ENCODE measurements around the gene FAM174B. TPM values are rescaled to one million over a fixed set of nuclear protein-coding genes. Genes with fewer than 3 reads are reported as not detected.

The FAM174B gene
- total RNA-seq (8.7 TPM), polyA plus RNA-seq (8.8 TPM)
- long read RNA-seq, donor 1: 0 reads
- long read RNA-seq, donor 2: 0 reads
- long read RNA-seq, donor 3, partial matches to known transcripts: 0 of 1 reads
- long read RNA-seq, donor 3, other reads (novel, unspliced or antisense): 0 of 1 reads
- long read RNA-seq, donor 4, partial matches to known transcripts: 5 of 6 reads
- long read RNA-seq, donor 4, other reads (novel, unspliced or antisense): 0 of 6 reads
- long read RNA-seq, donor 5, transcript FAM174B-201 (3 exons, 2,792 nt): major isoform, 7 of 7 reads
- long read RNA-seq, donor 5, partial matches to known transcripts: 0 of 7 reads
- long read RNA-seq, donor 5, other reads (novel, unspliced or antisense): 0 of 7 reads
- long read RNA-seq, donor 6, partial matches to known transcripts: 0 of 3 reads
- long read RNA-seq, donor 6, other reads (novel, unspliced or antisense): 0 of 3 reads
- long read RNA-seq, donor 7, partial matches to known transcripts: 7 of 9 reads
- long read RNA-seq, donor 7, other reads (novel, unspliced or antisense): 0 of 9 reads
- long read RNA-seq, donor 8, partial matches to known transcripts: 0 of 2 reads
- long read RNA-seq, donor 8, other reads (novel, unspliced or antisense): 0 of 2 reads
- long read RNA-seq, donor 9, partial matches to known transcripts: 0 of 4 reads
- long read RNA-seq, donor 9, other reads (novel, unspliced or antisense): 0 of 4 reads
- long read RNA-seq, donor 10, partial matches to known transcripts: 0 of 4 reads
- long read RNA-seq, donor 10, other reads (novel, unspliced or antisense): 0 of 4 reads

- WGBS: under 1% methylated on average over 100 of the region's 100 CpGs
- Histone ChIP-seq H3K27me3 (ENCODE audit: control insufficient read depth in 2 of 2, insufficient read depth in 1 of 2, low read length in 1 of 2) (peaks cover 19 to 21% of the 10 kb centered on the region in 2 donors), H3K9me3 (ENCODE audit: control insufficient read depth in 2 of 2, insufficient read depth in 1 of 2, low read length in 1 of 2) (peaks cover 3 to 4% of the 10 kb centered on the region in 2 donors), H3K36me3 (ENCODE audit: control insufficient read depth in 2 of 2, insufficient read depth in 2 of 2, low read length in 1 of 2) (no peaks in the 10 kb centered on the region), H3K4me3 (ENCODE audit: low read length in 2 of 2) (peak within 1 kb of the TSS; percentile 40 to 62), H3K4me1 (ENCODE audit: control insufficient read depth in 2 of 2, insufficient read depth in 2 of 2, low read length in 2 of 2) (peaks cover 0 to 16% of the 10 kb centered on the region in 2 donors), H3K27ac (ENCODE audit: low read depth in 1 of 2, low read length in 1 of 2) (no peak within 1 kb of the TSS)
- peak in 5 of 9 donors; percentile 29 to 78 (median 56) for DNase-seq (ENCODE audit: low read depth in 6 of 9, low spot score in 9 of 9)
Measured at GRCh38 chr15:92655178-92655995, at the start of gene FAM174B. Gene FAM174B (minus strand): TSS chr15:92655775.

DNA sequence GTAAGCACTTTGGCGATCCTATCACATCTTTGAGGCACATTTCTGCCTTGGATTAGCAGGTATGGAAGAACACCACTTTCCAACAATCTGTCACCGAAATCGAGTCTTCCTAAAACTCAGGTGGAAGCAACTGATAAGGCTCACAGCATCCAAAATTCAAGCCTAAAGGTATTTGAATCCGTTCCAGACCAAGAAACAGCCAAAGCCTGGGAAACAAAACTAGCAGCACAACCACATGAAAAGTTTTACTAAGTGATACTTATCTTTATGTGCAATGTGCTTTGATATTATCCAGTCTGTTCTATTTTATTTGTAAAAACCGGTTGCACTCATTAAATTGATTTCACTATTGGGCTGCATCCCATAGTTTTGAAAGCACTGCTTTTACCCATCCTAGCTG is 40.5 kb upstream of the FAM174B start:
- WGBS: 70% methylated on average over 5 of the region's 5 CpGs

DNA sequence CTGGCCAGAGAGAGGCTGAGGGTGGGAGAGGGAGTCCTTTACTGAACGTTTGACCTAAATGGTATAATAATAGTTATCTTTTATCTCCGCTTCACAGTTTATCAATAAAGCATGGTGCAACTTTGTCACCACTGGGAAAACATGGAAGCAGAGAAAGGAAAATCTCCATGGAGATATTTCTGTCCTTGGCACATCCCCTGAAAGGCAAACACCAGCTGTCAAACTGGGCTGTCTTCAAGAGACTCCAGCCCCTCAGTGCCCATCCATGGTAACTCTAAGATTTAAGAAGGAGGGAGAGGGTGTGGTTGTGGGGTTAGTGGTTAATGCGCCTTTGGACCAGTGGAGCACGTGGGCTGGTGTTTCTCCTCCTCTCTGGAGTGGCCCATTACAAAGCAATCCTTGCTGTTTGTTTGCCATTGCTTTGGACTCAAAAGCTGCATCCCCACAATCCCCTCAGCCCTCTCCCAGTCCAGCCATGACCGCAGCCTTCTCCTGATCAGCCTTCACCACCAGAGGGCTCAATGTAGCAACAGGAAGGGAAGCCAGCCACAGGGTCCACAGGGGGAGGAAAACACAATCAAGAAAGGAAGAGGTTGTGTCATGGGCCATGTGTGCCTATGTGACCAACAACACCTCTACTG is 38.2 kb upstream of the FAM174B start:
- Histone ChIP-seq H3K27ac (ENCODE audit: low read depth in 1 of 2, low read length in 1 of 2) (no peak overlapping the region), H3K9me3 (ENCODE audit: control insufficient read depth in 2 of 2, insufficient read depth in 1 of 2, low read length in 1 of 2) (peaks cover 0 to 4% of the 10 kb centered on the region in 2 donors), H3K4me1 (ENCODE audit: control insufficient read depth in 2 of 2, insufficient read depth in 2 of 2, low read length in 2 of 2) (no peaks in the 10 kb centered on the region), H3K36me3 (ENCODE audit: control insufficient read depth in 2 of 2, insufficient read depth in 2 of 2, low read length in 1 of 2) (no peaks in the 10 kb centered on the region), H3K27me3 (ENCODE audit: control insufficient read depth in 2 of 2, insufficient read depth in 1 of 2, low read length in 1 of 2) (no peaks in the 10 kb centered on the region), H3K4me3 (ENCODE audit: low read length in 2 of 2) (no peak overlapping the region)
- WGBS: 77% methylated on average over 5 of the region's 5 CpGs
- DNase-seq (ENCODE audit: low read depth in 6 of 9, low spot score in 9 of 9): peak in 2 of 9 donors; percentile 7 to 13

More for the DNA sequence above, 40.5 kb upstream of the FAM174B start:
- H3K4me3 ChIP-seq (ENCODE audit: low read length in 2 of 2): no peak overlapping the region
- H3K9me3 ChIP-seq (ENCODE audit: control insufficient read depth in 2 of 2, insufficient read depth in 1 of 2, low read length in 1 of 2): peaks cover 0 to 4% of the 10 kb centered on the region in 2 donors
- H3K27ac ChIP-seq (ENCODE audit: low read depth in 1 of 2, low read length in 1 of 2): no peak overlapping the region
- H3K4me1 ChIP-seq (ENCODE audit: control insufficient read depth in 2 of 2, insufficient read depth in 2 of 2, low read length in 2 of 2): no peaks in the 10 kb centered on the region
- no peaks in the 10 kb centered on the region for H3K27me3 ChIP-seq (ENCODE audit: control insufficient read depth in 2 of 2, insufficient read depth in 1 of 2, low read length in 1 of 2)
- no peaks in the 10 kb centered on the region for H3K36me3 ChIP-seq (ENCODE audit: control insufficient read depth in 2 of 2, insufficient read depth in 2 of 2, low read length in 1 of 2)
- no peak for DNase-seq (ENCODE audit: low read depth in 6 of 9, low spot score in 9 of 9)

- no peak for DNase-seq (ENCODE audit: low read depth in 6 of 9, low spot score in 9 of 9)
- H3K27me3 ChIP-seq (ENCODE audit: control insufficient read depth in 2 of 2, insufficient read depth in 1 of 2, low read length in 1 of 2): no peaks in the 10 kb centered on the region
- peaks cover 0 to 5% of the 10 kb centered on the region in 2 donors for H3K9me3 ChIP-seq (ENCODE audit: control insufficient read depth in 2 of 2, insufficient read depth in 1 of 2, low read length in 1 of 2)
- H3K36me3 ChIP-seq (ENCODE audit: control insufficient read depth in 2 of 2, insufficient read depth in 2 of 2, low read length in 1 of 2): no peaks in the 10 kb centered on the region
- H3K4me1 ChIP-seq (ENCODE audit: control insufficient read depth in 2 of 2, insufficient read depth in 2 of 2, low read length in 2 of 2): no peaks in the 10 kb centered on the region
- WGBS: 93% methylated on average over 3 of the region's 3 CpGs
- no peak overlapping the region for H3K27ac ChIP-seq (ENCODE audit: low read depth in 1 of 2, low read length in 1 of 2)
- H3K4me3 ChIP-seq (ENCODE audit: low read length in 2 of 2): no peak overlapping the region
Measured at GRCh38 chr15:92690395-92690794, 34.8 kb upstream of the FAM174B start.

DNA sequence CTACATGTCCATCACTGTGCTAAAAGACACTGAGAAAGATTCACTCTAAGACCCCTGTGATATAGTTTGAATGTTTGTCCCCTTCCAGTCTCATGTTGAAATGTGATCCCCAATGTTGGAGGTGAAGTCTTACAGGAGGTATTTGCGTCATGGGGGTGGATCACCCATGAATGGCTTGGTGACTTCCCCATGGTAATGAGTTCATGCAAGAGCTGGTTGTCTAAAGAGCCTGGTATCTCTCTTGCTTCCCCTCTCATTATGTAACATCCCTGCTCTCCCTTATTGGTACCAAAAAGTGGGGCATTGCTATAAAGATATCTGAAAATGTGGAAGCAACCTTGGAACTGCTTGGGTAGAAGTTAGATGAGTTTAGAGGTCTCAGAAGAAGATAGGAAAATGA is 32.2 kb upstream of the FAM174B start:
- no peak for DNase-seq (ENCODE audit: low read depth in 6 of 9, low spot score in 9 of 9)
- no peaks in the 10 kb centered on the region for H3K36me3 ChIP-seq (ENCODE audit: control insufficient read depth in 2 of 2, insufficient read depth in 2 of 2, low read length in 1 of 2)

GRCh38 chr15:92687195-92687602 is 31.6 kb upstream of the FAM174B start:
- Histone ChIP-seq H3K36me3 (ENCODE audit: control insufficient read depth in 2 of 2, insufficient read depth in 2 of 2, low read length in 1 of 2) (no peaks in the 10 kb centered on the region), H3K4me3 (ENCODE audit: low read length in 2 of 2) (no peak overlapping the region), H3K27me3 (ENCODE audit: control insufficient read depth in 2 of 2, insufficient read depth in 1 of 2, low read length in 1 of 2) (no peaks in the 10 kb centered on the region), H3K4me1 (ENCODE audit: control insufficient read depth in 2 of 2, insufficient read depth in 2 of 2, low read length in 2 of 2) (no peaks in the 10 kb centered on the region), H3K27ac (ENCODE audit: low read depth in 1 of 2, low read length in 1 of 2) (no peak overlapping the region), H3K9me3 (ENCODE audit: control insufficient read depth in 2 of 2, insufficient read depth in 1 of 2, low read length in 1 of 2) (peaks cover 0 to 5% of the 10 kb centered on the region in 2 donors)
- WGBS: 97% methylated on average over 4 of the region's 4 CpGs
- no peak for DNase-seq (ENCODE audit: low read depth in 6 of 9, low spot score in 9 of 9)

More for the DNA sequence above, 32.2 kb upstream of the FAM174B start:
- Histone ChIP-seq H3K4me3 (ENCODE audit: low read length in 2 of 2) (no peak overlapping the region), H3K27ac (ENCODE audit: low read depth in 1 of 2, low read length in 1 of 2) (no peak overlapping the region), H3K9me3 (ENCODE audit: control insufficient read depth in 2 of 2, insufficient read depth in 1 of 2, low read length in 1 of 2) (peaks cover 0 to 5% of the 10 kb centered on the region in 2 donors), H3K4me1 (ENCODE audit: control insufficient read depth in 2 of 2, insufficient read depth in 2 of 2, low read length in 2 of 2) (no peaks in the 10 kb centered on the region), H3K27me3 (ENCODE audit: control insufficient read depth in 2 of 2, insufficient read depth in 1 of 2, low read length in 1 of 2) (no peaks in the 10 kb centered on the region)
- 97% methylated on average over 1 of the region's 1 CpG for WGBS

- 90% methylated on average over 6 of the region's 6 CpGs for WGBS
- H3K27me3 ChIP-seq (ENCODE audit: control insufficient read depth in 2 of 2, insufficient read depth in 1 of 2, low read length in 1 of 2): no peaks in the 10 kb centered on the region
- H3K27ac ChIP-seq (ENCODE audit: low read depth in 1 of 2, low read length in 1 of 2): no peak overlapping the region
- H3K36me3 ChIP-seq (ENCODE audit: control insufficient read depth in 2 of 2, insufficient read depth in 2 of 2, low read length in 1 of 2): no peaks in the 10 kb centered on the region
- H3K4me1 ChIP-seq (ENCODE audit: control insufficient read depth in 2 of 2, insufficient read depth in 2 of 2, low read length in 2 of 2): no peaks in the 10 kb centered on the region
- no peak overlapping the region for H3K4me3 ChIP-seq (ENCODE audit: low read length in 2 of 2)
- DNase-seq (ENCODE audit: low read depth in 6 of 9, low spot score in 9 of 9): no peak
- no peaks in the 10 kb centered on the region for H3K9me3 ChIP-seq (ENCODE audit: control insufficient read depth in 2 of 2, insufficient read depth in 1 of 2, low read length in 1 of 2)
Measured at GRCh38 chr15:92683511-92683834, 27.9 kb upstream of the FAM174B start.

- 91% methylated on average over 7 of the region's 7 CpGs for WGBS
Measured at GRCh38 chr15:92682741-92683510, 27.4 kb upstream of the FAM174B start.

More at GRCh38 chr15:92682741-92683510, 27.4 kb upstream of the FAM174B start:
- Histone ChIP-seq H3K27me3 (ENCODE audit: control insufficient read depth in 2 of 2, insufficient read depth in 1 of 2, low read length in 1 of 2) (no peaks in the 10 kb centered on the region), H3K4me1 (ENCODE audit: control insufficient read depth in 2 of 2, insufficient read depth in 2 of 2, low read length in 2 of 2) (no peaks in the 10 kb centered on the region), H3K27ac (ENCODE audit: low read depth in 1 of 2, low read length in 1 of 2) (no peak overlapping the region), H3K9me3 (ENCODE audit: control insufficient read depth in 2 of 2, insufficient read depth in 1 of 2, low read length in 1 of 2) (no peaks in the 10 kb centered on the region), H3K36me3 (ENCODE audit: control insufficient read depth in 2 of 2, insufficient read depth in 2 of 2, low read length in 1 of 2) (no peaks in the 10 kb centered on the region), H3K4me3 (ENCODE audit: low read length in 2 of 2) (no peak overlapping the region)
- no peak for DNase-seq (ENCODE audit: low read depth in 6 of 9, low spot score in 9 of 9)

Data from thymus (tissue), 14 donors.